ENCODE results near the gene MRPS26.

MRPS26 gene

DNA sequence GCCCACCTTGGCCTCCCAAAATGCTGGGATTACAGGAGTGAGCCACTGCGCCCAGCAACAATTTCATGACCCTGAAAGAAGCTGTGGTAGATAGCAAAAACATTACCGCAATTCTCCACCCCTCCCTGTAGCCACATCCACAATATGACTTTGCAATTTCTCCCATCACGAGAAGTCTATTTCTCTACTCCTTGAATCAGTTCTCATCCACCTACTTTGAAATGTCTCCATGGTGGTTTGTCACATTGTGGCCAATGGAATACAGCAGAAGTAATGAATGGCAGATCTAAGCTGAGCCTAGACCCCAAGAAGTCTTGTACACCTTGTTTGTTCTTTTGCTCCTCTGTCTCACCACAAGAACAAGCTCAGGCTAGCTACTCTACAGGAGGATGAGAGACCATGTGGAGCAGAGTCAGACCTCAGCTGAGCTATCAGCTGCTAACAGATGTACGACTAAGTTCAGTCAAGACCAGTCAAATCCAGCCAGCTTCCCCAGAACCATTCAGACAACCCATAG, 31.8 kb downstream of the MRPS26 start:
- DNase-seq, result no peak

GRCh38 chr20:3080939-3081388, 35.1 kb downstream of the MRPS26 start:
- no peak for DNase-seq

DNA sequence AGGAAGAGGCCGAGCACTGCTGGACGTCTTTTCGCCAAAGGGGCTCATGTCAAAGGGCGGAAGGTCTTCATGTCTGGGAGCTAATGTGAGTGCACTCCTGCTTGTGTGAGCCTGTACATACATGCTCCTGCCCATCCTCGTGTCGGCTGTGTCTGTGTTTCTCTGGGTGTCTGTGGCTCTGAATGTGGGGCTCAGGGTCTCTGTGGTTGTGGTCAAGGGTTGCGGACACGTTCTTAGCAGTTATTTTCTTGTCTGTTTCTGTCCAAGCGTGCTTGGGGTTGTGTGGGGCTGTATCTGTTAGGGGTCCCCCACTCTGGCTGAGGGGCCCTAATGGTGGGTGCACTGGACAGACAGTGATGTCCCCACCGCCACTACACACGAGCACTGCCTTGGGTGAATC, 35.8 kb downstream of the MRPS26 start:
- DNase-seq, result no peak

GRCh38 chr20:3082306-3082951, 36.6 kb downstream of the MRPS26 start:
- DNase-seq, result no peak

- DNase-seq, result no peak
Observed at GRCh38 chr20:3082955-3083952, 37.4 kb downstream of the MRPS26 start.

DNA sequence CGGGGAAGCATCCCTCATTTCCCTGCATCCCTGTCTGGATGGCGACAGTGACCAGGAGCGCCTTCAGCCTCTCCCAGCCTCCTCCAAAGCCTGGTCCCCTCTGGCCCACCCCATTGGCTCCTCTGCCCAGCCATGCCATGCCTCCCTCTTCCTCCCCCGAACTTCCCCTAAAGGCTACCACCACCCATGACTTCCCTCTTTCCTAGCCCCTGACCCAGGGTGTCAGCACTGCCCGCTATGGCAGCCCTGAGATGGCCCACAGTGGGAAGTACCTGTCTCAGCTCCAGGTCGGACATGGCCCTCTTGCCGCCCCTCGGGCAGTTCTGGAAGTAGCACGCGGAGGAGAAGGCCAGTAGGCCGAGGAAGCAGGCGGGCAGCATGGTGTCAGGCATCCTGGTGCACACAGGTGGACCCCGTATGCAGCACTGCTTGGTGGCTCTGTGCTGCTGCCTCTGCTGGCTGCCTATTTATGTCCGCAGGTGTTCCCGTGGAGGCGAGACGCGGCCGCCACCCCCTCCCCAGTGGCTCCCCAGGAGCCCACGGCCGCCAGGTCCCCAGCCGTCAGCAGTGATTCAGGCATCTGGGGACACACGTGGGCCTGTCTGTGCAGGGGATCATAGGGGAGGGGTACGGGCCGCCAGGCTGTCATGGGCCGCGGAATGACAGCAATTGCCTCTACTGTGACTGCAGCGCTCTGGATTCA, 38.6 kb downstream of the MRPS26 start, which contains the start of gene AVP:
Gene AVP, minus strand, starts transcription at position 442 of the 703 bp plus-strand sequence. Its CDS starts 50 bp downstream, at position 392.
- no peak for DNase-seq

GRCh38 chr20:3084986-3085360, 39.1 kb downstream of the MRPS26 start:
- no peak for DNase-seq

DNA sequence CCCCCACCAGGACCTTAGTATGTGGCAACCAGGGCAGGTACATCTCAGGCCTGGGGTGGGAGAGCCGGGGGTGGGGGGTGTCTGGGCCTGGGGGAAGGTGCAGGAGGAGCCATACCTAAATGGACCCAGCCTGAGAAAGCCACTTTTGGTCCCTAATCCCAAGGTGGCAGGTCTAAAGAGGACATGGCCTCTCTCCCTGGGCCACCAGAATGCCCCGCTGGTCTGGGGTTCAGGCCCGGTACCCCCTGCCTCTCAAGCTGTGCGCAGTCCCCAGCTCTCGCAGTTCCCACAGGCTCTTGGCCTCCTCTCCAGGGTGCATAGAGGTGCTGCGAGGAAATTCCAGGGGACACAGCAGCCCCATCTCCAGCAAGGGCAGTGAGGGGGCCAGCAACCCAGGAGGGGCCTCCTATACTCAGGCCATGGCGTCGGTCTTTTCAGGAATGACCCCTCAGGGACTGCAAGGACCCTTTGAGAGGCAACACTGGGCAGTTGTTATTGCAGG, 39.8 kb downstream of the MRPS26 start:
- no peak for DNase-seq

- DNase-seq, result no peak
Observed at GRCh38 chr20:3088031-3088430, 42.2 kb downstream of the MRPS26 start.

DNA sequence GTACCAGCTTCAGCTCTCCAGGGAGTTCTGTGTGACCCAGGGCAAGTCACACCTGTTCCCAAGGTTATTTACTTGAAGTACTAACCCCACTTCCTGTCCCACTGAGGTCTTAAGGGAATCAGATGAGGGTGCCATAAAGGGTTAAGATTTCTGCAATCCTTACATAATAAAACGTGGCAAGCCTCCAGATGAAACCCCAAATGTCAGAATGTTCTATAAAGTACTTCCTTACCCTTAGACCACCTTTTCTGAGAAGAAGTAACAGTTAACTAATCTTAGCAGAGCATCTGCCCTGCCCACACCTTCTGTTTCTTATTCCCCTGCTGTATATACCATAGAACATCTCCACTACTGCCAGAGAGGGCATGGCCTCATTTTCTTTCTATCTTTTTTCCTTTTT, 44.7 kb downstream of the MRPS26 start:
- DNase-seq, result no peak

DNA sequence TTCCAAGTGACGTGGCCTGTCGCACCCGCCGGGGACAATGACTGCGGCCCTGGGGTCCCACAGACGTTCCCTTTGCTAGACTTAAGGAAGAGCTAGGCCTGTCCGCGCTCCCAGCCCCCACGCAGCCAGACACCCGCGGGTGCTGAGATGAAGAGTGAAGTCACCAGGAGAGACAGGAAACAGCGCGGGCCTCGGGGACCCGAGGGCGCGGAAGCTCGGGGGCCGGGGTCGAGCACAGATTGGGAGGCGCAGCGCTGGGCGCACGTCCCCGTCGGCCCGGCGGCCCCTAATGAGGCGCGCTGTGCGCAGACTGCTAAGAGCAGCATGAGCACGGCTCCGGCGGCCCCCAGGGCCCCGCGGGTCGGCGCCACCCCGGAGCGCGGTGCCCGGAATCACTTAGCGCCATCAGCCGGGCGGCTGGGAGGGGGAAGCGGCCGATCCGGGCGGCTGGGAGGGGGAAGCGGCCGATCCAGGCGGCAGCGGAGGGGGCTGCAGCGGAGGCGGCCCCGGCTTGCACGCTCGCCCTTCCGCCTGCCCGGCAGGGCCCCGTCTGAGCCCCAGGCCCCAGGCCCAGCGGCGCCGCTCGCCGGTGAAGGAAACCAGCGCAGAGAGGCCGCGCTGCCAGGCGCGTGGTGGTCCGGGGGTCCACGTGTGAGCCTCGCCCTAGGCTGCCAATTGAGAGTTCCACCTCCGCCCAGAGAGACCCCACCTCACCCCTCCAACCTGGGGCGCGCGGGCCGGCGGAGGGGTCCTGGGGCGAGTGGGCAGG, 46.9 kb downstream of the MRPS26 start:
- DNase-seq, result no peak

DNA sequence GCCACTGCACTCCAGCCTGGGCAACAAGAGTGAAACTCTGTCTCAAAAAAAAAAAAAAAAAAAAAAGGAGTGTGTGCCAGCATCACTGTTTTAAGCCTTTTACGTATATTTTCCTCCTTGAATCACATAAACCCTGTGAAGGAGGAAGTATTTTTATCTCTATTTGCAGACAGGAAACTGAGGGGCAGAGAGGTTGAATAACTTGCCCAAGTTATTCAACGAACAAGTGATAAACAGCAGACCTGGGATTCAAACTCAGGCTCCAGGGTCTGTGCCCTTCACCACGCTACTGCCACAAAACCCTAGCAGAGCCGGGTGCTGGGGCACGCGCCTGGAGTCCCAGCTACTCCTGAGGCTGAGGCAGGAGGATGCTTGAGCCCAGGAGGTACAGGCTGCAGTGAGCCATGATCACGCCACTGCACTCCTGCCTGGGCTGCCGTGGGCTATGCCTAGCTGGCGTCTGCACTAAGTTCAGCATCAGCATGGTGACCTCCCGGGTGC, 48.1 kb downstream of the MRPS26 start:
- no peak for DNase-seq

- no peak for DNase-seq
Observed at GRCh38 chr20:3094848-3095629, 49.2 kb downstream of the MRPS26 start.

Data from NCI-H524 treated with DMSO at 0.1 percent for 48 hours (cell line).